GM18951 (cell line): ENCODE measurements around the gene SLC7A11.

Source experiments
- POLR2A ChIP-seq: IDR thresholded peaks from 4 replicates; pipeline ENCODE4 v1.6.1; 2011; ENCODE audit warnings: mild to moderate bottlenecking; ENCODE audit not compliant: insufficient read length, insufficient read depth; ENCODE audit errors: extremely low read depth
- in situ Hi-C: fragments of 300-500 bp; cut with MboI; formaldehyde crosslinking; loops from one replicate; pipeline ENCODE4 v1.12.0; 2022; ENCODE audit warnings: low sequenced_read_pairs, mixed read lengths, inconsistent platforms; ENCODE audit not compliant: unreplicated experiment

The SLC7A11 gene

GRCh38 chr4:138188406-138189084 is 53.6 kb downstream of the SLC7A11 start:
- in situ Hi-C loops: no loop called here
- TF ChIP-seq POLR2A: no peak

GRCh38 chr4:138185859-138186645 is 56.1 kb downstream of the SLC7A11 start:
- TF ChIP-seq POLR2A: no peak
- in situ Hi-C loops: no loop called here

GRCh38 chr4:138184886-138185285 is 57.3 kb downstream of the SLC7A11 start:
- in situ Hi-C loops: no loop called here
- TF ChIP-seq POLR2A: no peak

- TF ChIP-seq POLR2A: no peak
- in situ Hi-C loops: no loop called here
Observed at GRCh38 chr4:138182838-138183426, 59.2 kb downstream of the SLC7A11 start.

GRCh38 chr4:138181287-138181686 is 60.9 kb downstream of the SLC7A11 start:
- in situ Hi-C loops: no loop called here
- no peak for TF ChIP-seq POLR2A

GRCh38 chr4:138178566-138178965 is 63.6 kb downstream of the SLC7A11 start:
- in situ Hi-C loops: no loop called here

GRCh38 chr4:138177278-138177968 is 64.7 kb downstream of the SLC7A11 start:
- in situ Hi-C loops: no loop called here
- TF ChIP-seq POLR2A: no peak

More at GRCh38 chr4:138178566-138178965, 63.6 kb downstream of the SLC7A11 start:
- no peak for TF ChIP-seq POLR2A

GRCh38 chr4:138174981-138175794 is 67.0 kb downstream of the SLC7A11 start:
- in situ Hi-C loops: no loop called here

GRCh38 chr4:138164208-138164607 is 77.9 kb downstream of the SLC7A11 start:
- no peak for TF ChIP-seq POLR2A
- in situ Hi-C loops: no loop called here

More at GRCh38 chr4:138174981-138175794, 67.0 kb downstream of the SLC7A11 start:
- TF ChIP-seq POLR2A: no peak

GRCh38 chr4:138163171-138163570 is 79.0 kb downstream of the SLC7A11 start:
- in situ Hi-C loops: no loop called here
- TF ChIP-seq POLR2A: no peak

- in situ Hi-C loops: no loop called here
- no peak for TF ChIP-seq POLR2A
Observed at GRCh38 chr4:138162259-138162658, 79.9 kb downstream of the SLC7A11 start.

GRCh38 chr4:138161351-138161750 is 80.8 kb downstream of the SLC7A11 start:
- TF ChIP-seq POLR2A: no peak
- in situ Hi-C loops: no loop called here
